NCI-H82 (cell line): ENCODE measurements around the gene TECRL.

Experiments
- DNase-seq: peaks from one replicate; lab custom pipeline; 2025; lab: John Stamatoyannopoulos, UW

Gene TECRL

GRCh38 chr4:64409300-64409699 is at the start of gene TECRL:
TECRL (minus strand) TSS chr4:64409450; CDS start chr4:64409351, 99 bp downstream.
- no peak for DNase-seq

GRCh38 chr4:64432674-64433073 is 23.4 kb upstream of the TECRL start:
- no peak for DNase-seq

- DNase-seq: no peak
Measured at GRCh38 chr4:64430933-64431332, 21.7 kb upstream of the TECRL start.

GRCh38 chr4:64417974-64418373 is 8.7 kb upstream of the TECRL start:
- no peak for DNase-seq

GRCh38 chr4:64407000-64407399 is 2.2 kb downstream of the TECRL start:
- peak; percentile 18 for DNase-seq

- no peak for DNase-seq
Measured at GRCh38 chr4:64405761-64406160, 3.5 kb downstream of the TECRL start.

- peak; percentile 3 for DNase-seq
Measured at GRCh38 chr4:64402684-64403083, 6.6 kb downstream of the TECRL start.

GRCh38 chr4:64399313-64400109 is 9.7 kb downstream of the TECRL start:
- no peak for DNase-seq

- DNase-seq: no peak
Measured at GRCh38 chr4:64394469-64394868, 14.8 kb downstream of the TECRL start.

- no peak for DNase-seq
Measured at GRCh38 chr4:64388252-64388651, 21.0 kb downstream of the TECRL start.

GRCh38 chr4:64385220-64385619 is 24.0 kb downstream of the TECRL start:
- no peak for DNase-seq

GRCh38 chr4:64384237-64385203 is 24.7 kb downstream of the TECRL start:
- no peak for DNase-seq

- DNase-seq: no peak
Measured at GRCh38 chr4:64368741-64369140, 40.5 kb downstream of the TECRL start.

- no peak for DNase-seq
Measured at GRCh38 chr4:64361399-64361740, 47.9 kb downstream of the TECRL start.

- no peak for DNase-seq
Measured at GRCh38 chr4:64360664-64361398, 48.4 kb downstream of the TECRL start.

GRCh38 chr4:64359489-64359888 is 49.8 kb downstream of the TECRL start:
- DNase-seq: no peak

- DNase-seq: no peak
Measured at GRCh38 chr4:64353904-64354303, 55.3 kb downstream of the TECRL start.

- peak; percentile 24 for DNase-seq
Measured at GRCh38 chr4:64341711-64342110, 67.5 kb downstream of the TECRL start.

- DNase-seq: no peak
Measured at GRCh38 chr4:64340218-64341110, 68.8 kb downstream of the TECRL start.

GRCh38 chr4:64334964-64335363 is 74.3 kb downstream of the TECRL start:
- DNase-seq: no peak

- DNase-seq: no peak
Measured at GRCh38 chr4:64330143-64330542, 79.1 kb downstream of the TECRL start.
